Fibroblast of pulmonary artery (primary cell): ENCODE results near the gene MAP3K4.

Experiments used
- DNase-seq: peaks from one replicate; pipeline ENCODE4 v3.0.0-alpha.2; 2010; ENCODE audit warnings: low read depth
- H3K4me3 ChIP-seq: replicated peaks from 2 replicates; pipeline ENCODE4 v1.5.1; 2011; ENCODE audit warnings: low read depth, mild to moderate bottlenecking, control low read depth, low read length, moderate library complexity
- CTCF ChIP-seq: IDR thresholded peaks from 2 replicates; pipeline ENCODE4 v1.5.1; 2011; ENCODE audit warnings: mild to moderate bottlenecking, control low read depth, low read length, inconsistent platforms; ENCODE audit errors: missing control alignments

MAP3K4 gene

GRCh38 chr6:161027385-161027784 lies 35.8 kb downstream of the MAP3K4 start:
- TF ChIP-seq CTCF: no peak
- no peak for DNase-seq
- no peak overlapping the region for H3K4me3 ChIP-seq

GRCh38 chr6:161029195-161029809 lies 37.7 kb downstream of the MAP3K4 start:
- no peak overlapping the region for H3K4me3 ChIP-seq
- TF ChIP-seq CTCF: no peak
- DNase-seq: peak; percentile 43

GRCh38 chr6:161031721-161032495 lies 40.3 kb downstream of the MAP3K4 start:
- no peak for TF ChIP-seq CTCF
- peak; percentile 66 for DNase-seq
- no peak overlapping the region for H3K4me3 ChIP-seq

- H3K4me3 ChIP-seq: no peak overlapping the region
- no peak for TF ChIP-seq CTCF
- DNase-seq: no peak
Observed at GRCh38 chr6:161033667-161034066, 42.1 kb downstream of the MAP3K4 start.

- TF ChIP-seq CTCF: no peak
- H3K4me3 ChIP-seq: no peak overlapping the region
- no peak for DNase-seq
Observed at GRCh38 chr6:161035182-161035980, 43.8 kb downstream of the MAP3K4 start.

- H3K4me3 ChIP-seq: no peak overlapping the region
- no peak for DNase-seq
- no peak for TF ChIP-seq CTCF
Observed at GRCh38 chr6:161035981-161036263, 44.4 kb downstream of the MAP3K4 start.
